Stimulated activated CD4-positive, alpha-beta T cell treated with anti-CD3 and anti-CD28 coated beads, Interleukin-2, amount 100 ng/mL, for 4 hours (primary cell): ENCODE measurements around the gene RHOT1.
"Not testable (repeated sequence)": the region's sequence is repeated elsewhere in the genome, so short reads cannot be mapped to it uniquely, and the experiment has no call there.

Experiments used
- DNase-seq: peaks from one replicate; pipeline ENCODE4 v3.0.0-alpha.2; 2020; ENCODE audit warnings: low read depth

RHOT1 gene

GRCh38 chr17:32159586-32160438 lies 17.5 kb downstream of the RHOT1 start:
- no peak for DNase-seq

GRCh38 chr17:32160526-32160925 lies 18.2 kb downstream of the RHOT1 start:
- DNase-seq = no peak

- DNase-seq = no peak
Measured at GRCh38 chr17:32161029-32161428, 18.7 kb downstream of the RHOT1 start.

GRCh38 chr17:32161506-32162365 lies 19.4 kb downstream of the RHOT1 start:
- DNase-seq = no peak

- DNase-seq = no peak
Measured at GRCh38 chr17:32174889-32175288, 32.6 kb downstream of the RHOT1 start.

GRCh38 chr17:32178679-32179078 lies 36.4 kb downstream of the RHOT1 start:
- not testable (repeated sequence) for DNase-seq

- DNase-seq = not testable (repeated sequence)
Measured at GRCh38 chr17:32179103-32179502, 36.8 kb downstream of the RHOT1 start.

GRCh38 chr17:32179526-32179925 lies 37.2 kb downstream of the RHOT1 start:
- DNase-seq = not testable (repeated sequence)

GRCh38 chr17:32180262-32180661 lies 38.0 kb downstream of the RHOT1 start:
- DNase-seq = not testable (repeated sequence)

- no peak for DNase-seq
Measured at GRCh38 chr17:32185875-32186274, 43.6 kb downstream of the RHOT1 start.

- no peak for DNase-seq
Measured at GRCh38 chr17:32187271-32187670, 45.0 kb downstream of the RHOT1 start.

GRCh38 chr17:32189343-32189742 lies 47.0 kb downstream of the RHOT1 start:
- no peak for DNase-seq

GRCh38 chr17:32191306-32191705 lies 49.0 kb downstream of the RHOT1 start:
- no peak for DNase-seq

- no peak for DNase-seq
Measured at GRCh38 chr17:32192379-32192778, 50.1 kb downstream of the RHOT1 start.

- no peak for DNase-seq
Measured at GRCh38 chr17:32197987-32198386, 55.7 kb downstream of the RHOT1 start.

GRCh38 chr17:32206861-32207260 lies 64.6 kb downstream of the RHOT1 start:
- no peak for DNase-seq

- no peak for DNase-seq
Measured at GRCh38 chr17:32208436-32208835, 66.1 kb downstream of the RHOT1 start.

- DNase-seq = no peak
Measured at GRCh38 chr17:32209608-32210007, 67.3 kb downstream of the RHOT1 start.

GRCh38 chr17:32211671-32212070 lies 69.4 kb downstream of the RHOT1 start:
- DNase-seq = no peak

GRCh38 chr17:32215696-32216095 lies 73.4 kb downstream of the RHOT1 start:
- DNase-seq = no peak

GRCh38 chr17:32222621-32223020 lies 80.3 kb downstream of the RHOT1 start:
- no peak for DNase-seq

GRCh38 chr17:32223703-32224102 lies 81.4 kb downstream of the RHOT1 start:
- no peak for DNase-seq

- DNase-seq = no peak
Measured at GRCh38 chr17:32226886-32227285, 84.6 kb downstream of the RHOT1 start.
